HG03064 (cell line): Measurements from ENCODE around the gene TMEM218.

ENCODE experiments used
- ATAC-seq: cut with Tn5 transposase; IDR thresholded peaks from one replicate; pipeline ENCODE4 v1.9.1; 2021; ENCODE audit warnings: low read depth; ENCODE audit not compliant: unreplicated experiment

TMEM218 gene

GRCh38 chr11:125078516-125079140 is 32.8 kb downstream of the TMEM218 start:
- ATAC-seq: no peak

- no peak for ATAC-seq
Measured at GRCh38 chr11:125078016-125078415, 33.4 kb downstream of the TMEM218 start.

- no peak for ATAC-seq
Measured at GRCh38 chr11:125076378-125076945, 35.0 kb downstream of the TMEM218 start.

- no peak for ATAC-seq
Measured at GRCh38 chr11:125075900-125076317, 35.5 kb downstream of the TMEM218 start.

- ATAC-seq: no peak
Measured at GRCh38 chr11:125075242-125075625, 36.2 kb downstream of the TMEM218 start.

GRCh38 chr11:125074511-125075241 is 36.8 kb downstream of the TMEM218 start:
- ATAC-seq: no peak

- no peak for ATAC-seq
Measured at GRCh38 chr11:125073616-125074483, 37.6 kb downstream of the TMEM218 start.

- no peak for ATAC-seq
Measured at GRCh38 chr11:125072961-125073590, 38.4 kb downstream of the TMEM218 start.

- ATAC-seq: peak; percentile 74
Measured at GRCh38 chr11:125072218-125072960, 39.0 kb downstream of the TMEM218 start.

GRCh38 chr11:125071846-125072217 is 39.6 kb downstream of the TMEM218 start:
- ATAC-seq: no peak

GRCh38 chr11:125071435-125071834 is 40.0 kb downstream of the TMEM218 start:
- ATAC-seq: no peak

- ATAC-seq: peak; percentile 69
Measured at GRCh38 chr11:125070699-125071254, 40.6 kb downstream of the TMEM218 start.

- ATAC-seq: no peak
Measured at GRCh38 chr11:125069796-125070195, 41.6 kb downstream of the TMEM218 start.

- ATAC-seq: no peak
Measured at GRCh38 chr11:125069008-125069407, 42.4 kb downstream of the TMEM218 start.

GRCh38 chr11:125068368-125068767 is 43.1 kb downstream of the TMEM218 start:
- no peak for ATAC-seq

GRCh38 chr11:125064070-125064469 is 47.4 kb downstream of the TMEM218 start:
- no peak for ATAC-seq

GRCh38 chr11:125063429-125064043 is 47.9 kb downstream of the TMEM218 start:
- ATAC-seq: peak; percentile 5

- ATAC-seq: peak; percentile 97
Measured at GRCh38 chr11:125062931-125063428, 48.4 kb downstream of the TMEM218 start, which contains the start of gene SLC37A2. Gene SLC37A2 (plus strand): TSS chr11:125063305. CDS start chr11:125063368, 63 bp downstream.
